Natural killer cell treated with Interleukin-12 subunit alpha and Interleukin-12 subunit beta and Interleukin-15 and Interleukin-18, amount 100 ng/mL, for 72 hours (primary cell): ENCODE measurements around the gene ZNF688. TPM values are rescaled to one million over a fixed set of nuclear protein-coding genes. Genes with fewer than 3 reads are reported as not detected.
"Not testable (repeated sequence)": the region's sequence is repeated elsewhere in the genome, so short reads cannot be mapped to it uniquely, and the experiment has no call there.

ENCODE experiments used
- ATAC-seq, 2 donors: fragments of 150-1000 bp; cut with Tn5 transposase in 1 of 2; sonication (Bioruptor Pico), chemical (Tn5 transposase) in 1 of 2; 2 replicates each; pipeline ENCODE4 v1.10.0; 2021
- DNase-seq: peaks from one replicate; pipeline ENCODE4 v3.0.0; 2022; ENCODE audit warnings: low spot score
- H3K27ac Mint-ChIP-seq, 2 donors: 1 replicate in 1 of 2; 2 replicates in 1 of 2; pipeline ENCODE4 v1.8.0; 2022; ENCODE audit warnings: mixed read lengths in 2 of 2, mild to moderate bottlenecking in 1 of 2, moderate library complexity in 1 of 2
- H3K27me3 Mint-ChIP-seq, 2 donors: 1 replicate in 1 of 2; 2 replicates in 1 of 2; pipeline ENCODE4 v1.8.0; 2022; ENCODE audit warnings: mixed read lengths in 2 of 2
- H3K36me3 Mint-ChIP-seq: one replicate; pipeline ENCODE4 v1.8.0; 2022; ENCODE audit warnings: mixed read lengths
- H3K4me1 Mint-ChIP-seq, 2 donors: 1 replicate in 1 of 2; 2 replicates in 1 of 2; pipeline ENCODE4 v1.8.0; 2022; ENCODE audit warnings: low read depth in 2 of 2, mixed read lengths in 2 of 2, mild to moderate bottlenecking in 1 of 2
- H3K4me3 Mint-ChIP-seq: one replicate; pipeline ENCODE4 v1.8.0; 2022; ENCODE audit warnings: mixed read lengths
- H3K9me3 Mint-ChIP-seq: 2 replicates; pipeline ENCODE4 v1.8.0; 2022; ENCODE audit warnings: mixed read lengths
- total RNA-seq, 2 donors: library from RNA; stranded (reverse); gene quantifications; one replicate each; pipeline ENCODE4 v1.2.3, GENCODE V29; 2022

ZNF688 gene
- total RNA-seq, 2 donors from 2014 or later: 8.3 to 8.9 TPM

- no peak for DNase-seq
- Mint-ChIP-seq H3K9me3 (no peaks in the 10 kb centered on the region), H3K36me3 (peaks cover 14% of the 10 kb centered on the region), H3K4me1 (peaks cover 0 to 4% of the 10 kb centered on the region in 2 donors), H3K27ac (no peak overlapping the region), H3K4me3 (no peak overlapping the region), H3K27me3 (no peaks in the 10 kb centered on the region)
- no peak for ATAC-seq
Observed at GRCh38 chr16:30601966-30602365, 30.5 kb upstream of the ZNF688 start.

- H3K4me3 Mint-ChIP-seq: no peak overlapping the region
- H3K36me3 Mint-ChIP-seq: peaks cover 9% of the 10 kb centered on the region
- ATAC-seq (no peak), DNase-seq (no peak)
- no peaks in the 10 kb centered on the region for H3K27me3 Mint-ChIP-seq
- H3K9me3 Mint-ChIP-seq: no peaks in the 10 kb centered on the region
- peak overlapping the region in 1 of 2 donors; percentile 44 for H3K27ac Mint-ChIP-seq
- peaks cover 0 to 4% of the 10 kb centered on the region in 2 donors for H3K4me1 Mint-ChIP-seq
Observed at GRCh38 chr16:30600929-30601328, 29.4 kb upstream of the ZNF688 start.

- peaks cover 9% of the 10 kb centered on the region for H3K36me3 Mint-ChIP-seq
- DNase-seq: no peak
- H3K27ac Mint-ChIP-seq: peak overlapping the region in 1 of 2 donors; percentile 44
- no peaks in the 10 kb centered on the region for H3K27me3 Mint-ChIP-seq
- H3K4me3 Mint-ChIP-seq: no peak overlapping the region
- ATAC-seq: no peak
- no peaks in the 10 kb centered on the region for H3K9me3 Mint-ChIP-seq
- peaks cover 0 to 4% of the 10 kb centered on the region in 2 donors for H3K4me1 Mint-ChIP-seq
Observed at GRCh38 chr16:30600215-30600614, 28.7 kb upstream of the ZNF688 start.

- Mint-ChIP-seq H3K36me3 (no peaks in the 10 kb centered on the region), H3K4me3 (no peak overlapping the region), H3K4me1 (no peaks in the 10 kb centered on the region), H3K9me3 (no peaks in the 10 kb centered on the region), H3K27me3 (no peaks in the 10 kb centered on the region), H3K27ac (no peak overlapping the region)
- ATAC-seq: no peak
- DNase-seq: no peak
Observed at GRCh38 chr16:30592871-30593270, 21.4 kb upstream of the ZNF688 start.

- H3K36me3 Mint-ChIP-seq, DNase-seq, H3K4me3 Mint-ChIP-seq, H3K27ac Mint-ChIP-seq, H3K9me3 Mint-ChIP-seq, ATAC-seq, H3K4me1 Mint-ChIP-seq, H3K27me3 Mint-ChIP-seq: not testable (repeated sequence)
Observed at GRCh38 chr16:30590869-30591268, 19.4 kb upstream of the ZNF688 start.

GRCh38 chr16:30589582-30589981 lies 18.1 kb upstream of the ZNF688 start:
- not testable (repeated sequence) for H3K36me3 Mint-ChIP-seq, H3K27me3 Mint-ChIP-seq, DNase-seq, H3K9me3 Mint-ChIP-seq, ATAC-seq, H3K27ac Mint-ChIP-seq, H3K4me3 Mint-ChIP-seq
- H3K4me1 Mint-ChIP-seq: peaks cover 11 to 12% of the 10 kb centered on the region in 2 donors

- H3K4me1 Mint-ChIP-seq: peaks cover 12 to 17% of the 10 kb centered on the region in 2 donors
- H3K36me3 Mint-ChIP-seq: no peaks in the 10 kb centered on the region
- H3K27me3 Mint-ChIP-seq: no peaks in the 10 kb centered on the region
- H3K27ac Mint-ChIP-seq: no peak overlapping the region
- no peaks in the 10 kb centered on the region for H3K9me3 Mint-ChIP-seq
- no peak overlapping the region for H3K4me3 Mint-ChIP-seq
- ATAC-seq (no peak), DNase-seq (no peak)
Observed at GRCh38 chr16:30588651-30589050, 17.1 kb upstream of the ZNF688 start.

- Mint-ChIP-seq H3K4me3 (peak within 1 kb of the TSS; percentile 92), H3K27ac (peak within 1 kb of the TSS; percentile 79 to 91), H3K27me3 (no peaks in the 10 kb centered on the region), H3K9me3 (no peaks in the 10 kb centered on the region), H3K36me3 (no peaks in the 10 kb centered on the region), H3K4me1 (peaks cover 12 to 20% of the 10 kb centered on the region in 2 donors)
- DNase-seq: peak; percentile 94
- peak; percentile 97 to 99 for ATAC-seq
Observed at GRCh38 chr16:30585400-30586191, 14.1 kb upstream of the ZNF688 start, which contains the start of gene ZNF785. Gene ZNF785, minus strand, starts transcription at chr16:30585697. Its CDS starts 86 bp downstream, at chr16:30585611.

- peak overlapping the region; percentile 92 for H3K4me3 Mint-ChIP-seq
- H3K27me3 Mint-ChIP-seq: no peaks in the 10 kb centered on the region
- ATAC-seq (peak; percentile 46 to 48), DNase-seq (no peak)
- no peaks in the 10 kb centered on the region for H3K36me3 Mint-ChIP-seq
- H3K27ac Mint-ChIP-seq: peak overlapping the region; percentile 79 to 91
- H3K4me1 Mint-ChIP-seq: peaks cover 12 to 20% of the 10 kb centered on the region in 2 donors
- H3K9me3 Mint-ChIP-seq: no peaks in the 10 kb centered on the region
Observed at GRCh38 chr16:30585022-30585399, 13.5 kb upstream of the ZNF688 start.

GRCh38 chr16:30582611-30583340 lies 11.3 kb upstream of the ZNF688 start:
- DNase-seq: no peak
- no peak overlapping the region for H3K27ac Mint-ChIP-seq
- H3K4me3 Mint-ChIP-seq: no peak overlapping the region
- H3K9me3 Mint-ChIP-seq: no peaks in the 10 kb centered on the region
- no peaks in the 10 kb centered on the region for H3K27me3 Mint-ChIP-seq
- no peaks in the 10 kb centered on the region for H3K36me3 Mint-ChIP-seq
- H3K4me1 Mint-ChIP-seq: peaks cover 12 to 20% of the 10 kb centered on the region in 2 donors
- ATAC-seq: no peak

- Mint-ChIP-seq H3K27ac (peak overlapping the region in 1 of 2 donors; percentile 17), H3K4me3 (no peak overlapping the region), H3K9me3 (no peaks in the 10 kb centered on the region), H3K36me3 (no peaks in the 10 kb centered on the region), H3K4me1 (peaks cover 12 to 20% of the 10 kb centered on the region in 2 donors), H3K27me3 (no peaks in the 10 kb centered on the region)
- DNase-seq (no peak), ATAC-seq (no peak)
Observed at GRCh38 chr16:30581457-30581856, 9.9 kb upstream of the ZNF688 start.

GRCh38 chr16:30574678-30575077 lies 3.2 kb upstream of the ZNF688 start:
- Mint-ChIP-seq H3K27ac (no peak overlapping the region), H3K9me3 (no peaks in the 10 kb centered on the region), H3K4me3 (no peak overlapping the region), H3K36me3 (no peaks in the 10 kb centered on the region), H3K27me3 (no peaks in the 10 kb centered on the region), H3K4me1 (peaks cover 11 to 19% of the 10 kb centered on the region in 2 donors)
- no peak for ATAC-seq
- DNase-seq: no peak

- ATAC-seq (no peak), DNase-seq (no peak)
- no peaks in the 10 kb centered on the region for H3K27me3 Mint-ChIP-seq
- H3K4me1 Mint-ChIP-seq: peaks cover 36 to 46% of the 10 kb centered on the region in 2 donors
- H3K27ac Mint-ChIP-seq: peak overlapping the region; percentile 87 to 93
- peak overlapping the region; percentile 93 for H3K4me3 Mint-ChIP-seq
- H3K36me3 Mint-ChIP-seq: no peaks in the 10 kb centered on the region
- no peaks in the 10 kb centered on the region for H3K9me3 Mint-ChIP-seq
Observed at GRCh38 chr16:30570636-30571444, 674 bp downstream of the ZNF688 start.
